Esophagus muscularis mucosa (tissue), 3 donors: ENCODE results near the gene HS3ST3A1.

Source experiments
- CTCF ChIP-seq, 3 experiments: fragments of 200-600 bp in 2 of 3; fragments of 450-650 bp in 1 of 3; sonication (generic) in 2 of 3; IDR thresholded peaks; one replicate each; pipeline ENCODE4 v1.5.1; 2017 to 2019; ENCODE audit warnings: antibody characterized with exemption in 3 of 3, mild to moderate bottlenecking in 2 of 3, moderate library complexity in 1 of 3
- POLR2A ChIP-seq: fragments of 450-650 bp; IDR thresholded peaks from one replicate; pipeline ENCODE4 v1.6.1; 2017; ENCODE audit warnings: antibody characterized with exemption, moderate library complexity, mild to moderate bottlenecking, low read depth

DNA sequence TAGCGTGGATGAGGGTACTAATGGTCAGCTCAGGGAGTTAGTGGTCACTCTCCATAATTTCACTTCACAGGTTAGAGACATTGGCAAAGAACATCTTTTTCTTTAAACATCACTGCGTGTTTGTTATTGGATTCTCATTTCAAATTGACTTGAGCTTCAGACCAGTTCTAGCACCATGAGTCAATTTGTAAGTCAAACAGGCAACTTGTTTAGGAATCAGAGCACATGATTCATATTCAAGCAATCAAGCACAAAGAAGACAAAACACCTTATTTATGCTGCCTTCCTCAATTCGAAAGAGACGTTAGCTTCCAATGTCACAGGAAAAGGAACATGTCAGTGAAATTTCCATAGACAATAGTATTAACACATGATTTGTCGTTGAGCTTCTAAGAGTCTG, 62.3 kb downstream of the HS3ST3A1 start:
- no peak for TF ChIP-seq CTCF (IDR thresholded peaks at IDR 0.05)
- TF ChIP-seq POLR2A: no peak
